GM18909 (cell line): Measurements from ENCODE around the gene DUS2.
"Not testable (repeated sequence)": the region's sequence is repeated elsewhere in the genome, so short reads cannot be mapped to it uniquely, and the experiment has no call there.

Source experiments
- ATAC-seq: cut with Tn5 transposase; IDR thresholded peaks from one replicate; pipeline ENCODE4 v1.9.1; 2021; ENCODE audit warnings: mild to moderate bottlenecking; ENCODE audit not compliant: unreplicated experiment, poor library complexity

DUS2 gene

GRCh38 chr16:68115851-68116250 is 92.8 kb downstream of the DUS2 start:
- no peak for ATAC-seq

GRCh38 chr16:68116256-68116867 is 93.3 kb downstream of the DUS2 start:
- ATAC-seq: no peak

GRCh38 chr16:68117884-68118283 is 94.8 kb downstream of the DUS2 start:
- ATAC-seq: no peak

GRCh38 chr16:68118954-68119353 is 95.9 kb downstream of the DUS2 start:
- ATAC-seq: not testable (repeated sequence)

- not testable (repeated sequence) for ATAC-seq
Measured at GRCh38 chr16:68120496-68120895, 97.4 kb downstream of the DUS2 start.

- peak; percentile 59 for ATAC-seq
Measured at GRCh38 chr16:68126395-68126794, 103.3 kb downstream of the DUS2 start.

GRCh38 chr16:68128577-68129305 is 105.7 kb downstream of the DUS2 start:
- no peak for ATAC-seq
